MM.1S (cell line): ENCODE measurements around the gene POLE4.

Experiments used
- DNase-seq: peaks from one replicate; pipeline ENCODE4 v3.0.0-alpha.2; 2015
- H2AFZ ChIP-seq: fragments of 300-600 bp; sonication (generic); 2 replicates; pipeline ENCODE4 v1.6.0; 2016; ENCODE audit warnings: antibody characterized with exemption, low read length
- H3F3A ChIP-seq: fragments of 300-600 bp; sonication (generic); 2 replicates; pipeline ENCODE4 v1.6.1; 2016; ENCODE audit warnings: mild to moderate bottlenecking, antibody characterized with exemption, low read length, moderate library complexity, mixed read lengths; ENCODE audit not compliant: insufficient read depth
- H3K27ac ChIP-seq: fragments of 300-600 bp; sonication (generic); 2 replicates; pipeline ENCODE4 v1.5.1; 2016; ENCODE audit warnings: mild to moderate bottlenecking, low read length
- H3K27me3 ChIP-seq: fragments of 300-600 bp; sonication (generic); replicated peaks from 2 replicates; pipeline ENCODE4 v1.6.0; 2016; ENCODE audit warnings: low read length; ENCODE audit not compliant: insufficient read depth
- H3K36me3 ChIP-seq: fragments of 300-600 bp; sonication (generic); replicated peaks from 2 replicates; pipeline ENCODE4 v1.6.1; 2016; ENCODE audit warnings: mild to moderate bottlenecking, low read length, mixed read lengths; ENCODE audit not compliant: insufficient read depth
- H3K4me1 ChIP-seq: fragments of 300-600 bp; sonication (generic); 2 replicates; pipeline ENCODE4 v1.6.1; 2016; ENCODE audit warnings: low read length, mixed read lengths
- H3K4me2 ChIP-seq: fragments of 300-600 bp; sonication (generic); 2 replicates; pipeline ENCODE4 v1.6.0; 2016; ENCODE audit warnings: low read depth, low read length
- H3K4me3 ChIP-seq: fragments of 300-600 bp; sonication (generic); 2 replicates; pipeline ENCODE4 v1.5.1; 2016; ENCODE audit warnings: low read length, mixed read lengths
- H3K79me2 ChIP-seq: fragments of 300-600 bp; sonication (generic); 2 replicates; pipeline ENCODE4 v1.6.1; 2016; ENCODE audit warnings: mixed run types, low read length, mixed read lengths
- H3K9ac ChIP-seq: fragments of 300-600 bp; sonication (generic); 2 replicates; pipeline ENCODE4 v1.6.1; 2016; ENCODE audit warnings: low read length, mixed read lengths
- H3K9me2 ChIP-seq: fragments of 300-600 bp; sonication (generic); replicated peaks from 2 replicates; pipeline ENCODE4 v1.6.1; 2016; ENCODE audit warnings: mild to moderate bottlenecking, low read length, mixed read lengths; ENCODE audit not compliant: insufficient read depth
- H3K9me3 ChIP-seq: fragments of 300-600 bp; sonication (generic); replicated peaks from 2 replicates; pipeline ENCODE4 v1.6.1; 2016; ENCODE audit warnings: mild to moderate bottlenecking, low read length, mixed read lengths; ENCODE audit not compliant: insufficient read depth
- H4K20me1 ChIP-seq: fragments of 300-600 bp; sonication (generic); 2 replicates; pipeline ENCODE4 v1.6.1; 2016; ENCODE audit warnings: mild to moderate bottlenecking, low read length, moderate library complexity, mixed read lengths; ENCODE audit not compliant: insufficient read depth
- CTCF ChIP-seq: fragments of 300-600 bp; sonication (generic); IDR thresholded peaks from 2 replicates; pipeline ENCODE4 v1.5.1; 2016; ENCODE audit warnings: antibody characterized with exemption, low read length, mixed read lengths
- EZH2 ChIP-seq: fragments of 300-600 bp; sonication (generic); optimal IDR thresholded peaks from 2 replicates; pipeline ENCODE3; 2017; ENCODE audit warnings: low read depth, mild to moderate bottlenecking, antibody characterized with exemption, low read length, mixed read lengths
- EZH2phosphoT487 ChIP-seq: fragments of 300-600 bp; sonication (generic); IDR thresholded peaks from 2 replicates; pipeline ENCODE4 v1.6.1; 2018; ENCODE audit warnings: antibody characterized with exemption, low read length

POLE4 gene

GRCh38 chr2:74959106-74959751 lies 786 bp downstream of the POLE4 start:
- Histone ChIP-seq H3K9me3 (no peaks in the 10 kb centered on the region), H3K36me3 (no peaks in the 10 kb centered on the region), H3K27ac (no peak overlapping the region; the same call in 1 of the 2 replicates), H3F3A (no peaks in the 10 kb centered on the region), H3K4me3 (peak overlapping the region; percentile 85), H3K9ac (peak overlapping the region; percentile 91; the same call in 1 of the 2 replicates), H2AFZ (peak overlapping the region; percentile 57), H3K9me2 (no peaks in the 10 kb centered on the region), H3K27me3 (no peaks in the 10 kb centered on the region), H3K4me2 (peak overlapping the region; percentile 72), H3K4me1 (peaks cover 8% of the 10 kb centered on the region; the same call in 1 of the 2 replicates), H4K20me1 (no peaks in the 10 kb centered on the region), H3K79me2 (no peaks in the 10 kb centered on the region)
- no peak for TF ChIP-seq CTCF
- no peak for TF ChIP-seq EZH2
- no peak for TF ChIP-seq EZH2phosphoT487
- DNase-seq: no peak

GRCh38 chr2:74966887-74967286 lies 8.4 kb downstream of the POLE4 start:
- H3K4me2 ChIP-seq: no peak overlapping the region
- H4K20me1 ChIP-seq: no peaks in the 10 kb centered on the region
- no peaks in the 10 kb centered on the region for H3K36me3 ChIP-seq
- no peak overlapping the region for H2AFZ ChIP-seq
- H3K79me2 ChIP-seq: no peaks in the 10 kb centered on the region
- H3K27ac ChIP-seq: no peak overlapping the region
- H3K9ac ChIP-seq: no peak overlapping the region
- no peaks in the 10 kb centered on the region for H3K4me1 ChIP-seq
- TF ChIP-seq EZH2 (no peak), CTCF (no peak), EZH2phosphoT487 (no peak)
- no peaks in the 10 kb centered on the region for H3K27me3 ChIP-seq
- H3K4me3 ChIP-seq: no peak overlapping the region
- H3K9me3 ChIP-seq: no peaks in the 10 kb centered on the region
- no peaks in the 10 kb centered on the region for H3F3A ChIP-seq
- no peaks in the 10 kb centered on the region for H3K9me2 ChIP-seq
- no peak for DNase-seq

GRCh38 chr2:74975016-74975415 lies 16.6 kb downstream of the POLE4 start:
- Histone ChIP-seq H2AFZ (no peak overlapping the region), H3K27me3 (no peaks in the 10 kb centered on the region), H3K27ac (no peak overlapping the region), H3K4me2 (no peak overlapping the region), H3K9me2 (no peaks in the 10 kb centered on the region), H3K4me1 (no peaks in the 10 kb centered on the region), H3K79me2 (no peaks in the 10 kb centered on the region), H3K9me3 (no peaks in the 10 kb centered on the region), H3F3A (no peaks in the 10 kb centered on the region), H3K9ac (no peak overlapping the region), H3K4me3 (no peak overlapping the region), H4K20me1 (no peaks in the 10 kb centered on the region), H3K36me3 (no peaks in the 10 kb centered on the region)
- no peak for DNase-seq
- no peak for TF ChIP-seq EZH2
- TF ChIP-seq CTCF: no peak
- TF ChIP-seq EZH2phosphoT487: no peak
